Femur (tissue), 1 donor: Measurements from ENCODE around the gene USH2A.
"Not testable (repeated sequence)": the region's sequence is repeated elsewhere in the genome, so short reads cannot be mapped to it uniquely, and the experiment has no call there.

Experiments
- DNase-seq: peaks from one replicate; pipeline ENCODE4 v3.0.0-alpha.2; 2017

Gene USH2A

GRCh38 chr1:216186816-216187215 lies 236.4 kb downstream of the USH2A start:
- no peak for DNase-seq

DNA sequence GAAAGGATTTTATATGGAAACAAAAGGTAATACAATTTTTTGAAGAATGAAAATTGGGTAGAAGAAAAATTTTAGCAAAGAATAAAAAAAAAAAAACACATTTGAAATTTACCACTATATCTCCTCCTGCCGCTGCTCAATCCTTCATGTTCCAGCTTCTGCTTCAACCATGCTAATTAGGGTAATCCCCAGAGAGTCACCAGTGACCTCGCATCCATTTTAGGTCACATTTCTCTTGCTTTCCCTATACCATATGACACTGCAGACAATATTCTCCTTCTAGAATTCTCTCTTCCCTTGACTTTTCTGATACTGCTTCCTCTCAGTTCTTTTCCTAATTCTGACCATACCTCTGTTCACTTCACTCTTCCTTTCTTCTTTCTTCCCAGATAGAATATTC lies 237.1 kb downstream of the USH2A start:
- DNase-seq, result no peak

DNA sequence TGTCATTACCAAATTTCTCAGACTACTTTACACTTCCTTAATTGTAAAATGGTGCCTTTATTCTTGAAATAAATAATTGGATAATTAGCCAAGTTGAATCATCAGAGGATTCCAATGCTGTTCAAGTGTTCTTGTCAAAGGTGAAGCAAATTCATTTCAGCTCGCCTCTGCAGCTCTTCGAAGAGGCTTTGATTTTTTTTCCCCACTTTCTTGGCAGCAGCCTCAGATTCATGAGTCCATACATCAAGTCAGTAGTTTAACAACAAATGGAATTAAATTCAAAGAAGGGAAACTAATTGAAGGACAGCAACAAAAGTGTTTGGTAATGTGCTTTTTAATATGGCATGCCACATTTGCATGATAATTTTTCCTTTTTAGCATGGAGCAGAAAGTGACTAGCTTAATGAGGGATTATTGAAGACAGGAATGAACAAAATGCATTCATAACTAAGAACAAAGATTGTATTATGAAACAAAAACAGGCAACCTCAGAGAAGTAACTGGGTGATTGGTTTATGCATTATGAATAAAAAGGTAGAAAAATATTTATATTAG lies 239.0 kb downstream of the USH2A start:
- DNase-seq, result no peak

- no peak for DNase-seq
Measured at GRCh38 chr1:216183454-216183853, 239.8 kb downstream of the USH2A start.

- DNase-seq, result no peak
Measured at GRCh38 chr1:216183007-216183406, 240.2 kb downstream of the USH2A start.

DNA sequence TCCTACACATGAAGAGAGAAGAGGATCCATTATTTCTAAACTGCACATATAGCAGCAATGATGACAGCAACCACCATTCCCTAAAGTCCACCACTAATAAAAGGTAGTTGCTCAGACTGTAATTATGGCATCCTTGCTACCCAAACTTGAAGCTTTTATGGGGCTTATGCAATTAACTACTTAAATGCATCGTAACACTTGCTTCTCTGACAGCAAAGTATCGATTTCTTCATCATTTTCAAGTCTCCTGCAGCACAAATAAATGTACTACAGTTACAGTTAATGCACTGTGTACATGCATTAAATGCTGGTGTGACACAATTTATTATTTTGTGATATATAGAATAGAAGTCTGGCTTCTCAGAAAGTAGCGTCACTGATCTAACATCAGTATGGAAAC lies 241.7 kb downstream of the USH2A start:
- no peak for DNase-seq

DNA sequence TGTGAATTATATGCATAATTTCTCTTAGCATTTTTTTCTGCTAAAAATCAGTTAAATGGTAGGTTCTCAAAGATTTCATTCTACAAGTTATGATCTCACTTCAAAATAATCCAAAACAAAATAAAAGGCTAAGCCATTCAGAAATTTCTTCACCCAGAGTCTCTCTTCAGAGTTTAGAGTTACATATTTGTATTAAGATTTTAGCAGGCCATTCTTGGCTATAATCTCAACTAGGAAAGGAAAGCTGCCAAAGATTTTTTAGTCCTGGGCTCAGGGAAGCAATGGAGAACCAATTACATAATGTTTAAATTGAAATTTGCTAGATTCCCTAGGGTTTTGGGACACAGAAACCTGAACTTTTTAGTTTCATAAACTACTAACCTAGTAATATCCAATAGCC lies 245.0 kb downstream of the USH2A start:
- DNase-seq, result no peak

DNA sequence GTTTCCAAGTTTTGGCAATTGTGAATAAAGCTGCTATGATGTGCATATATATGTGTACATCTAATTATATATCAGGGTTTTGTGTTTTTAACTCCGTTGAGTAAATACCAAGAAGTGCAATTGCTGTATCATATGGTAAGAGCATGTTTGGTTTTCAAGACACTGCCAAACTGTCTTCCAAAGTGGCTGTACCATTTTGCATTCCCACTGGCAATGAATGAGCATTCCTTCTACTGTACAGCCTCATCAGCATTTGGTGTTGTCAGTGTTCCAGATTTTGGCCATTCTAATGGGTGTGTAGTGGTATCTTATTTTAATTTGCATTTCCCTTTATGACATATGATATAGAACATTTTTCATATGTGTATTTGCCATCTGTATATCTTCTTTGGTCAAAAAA lies 246.3 kb downstream of the USH2A start:
- DNase-seq, result no peak

- no peak for DNase-seq
Measured at GRCh38 chr1:216175714-216176113, 247.5 kb downstream of the USH2A start.

DNA sequence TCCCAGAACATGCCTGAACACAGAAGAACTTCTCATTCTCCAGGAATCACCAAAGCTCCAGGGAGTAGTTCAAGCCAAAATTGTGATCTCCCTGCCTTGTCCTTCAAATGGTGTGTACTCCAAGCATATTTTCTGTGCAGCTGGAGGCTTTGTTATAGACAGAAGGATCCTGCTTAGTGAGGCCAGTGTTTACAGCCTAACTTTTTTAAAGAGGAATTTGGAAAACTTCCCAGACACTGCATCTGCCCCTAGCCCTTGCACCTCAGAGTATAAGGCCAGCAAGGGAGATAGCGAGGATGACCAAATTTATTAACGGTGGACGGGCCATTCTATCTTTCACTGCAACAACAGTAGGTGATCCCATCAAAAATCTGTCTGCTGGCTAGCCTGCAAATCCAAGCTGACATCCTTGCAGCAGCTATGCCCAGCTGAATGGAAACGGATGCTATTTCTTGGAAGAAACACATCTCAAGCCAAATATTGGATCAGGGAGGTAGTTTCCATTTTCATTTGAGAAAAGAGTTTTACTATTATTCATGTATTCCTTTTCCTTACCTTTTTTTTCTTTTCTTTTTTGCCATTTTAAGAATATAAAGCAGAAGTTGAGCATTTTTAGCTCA lies 249.8 kb downstream of the USH2A start:
- DNase-seq, result peak; percentile 41

GRCh38 chr1:216169351-216169750 lies 253.9 kb downstream of the USH2A start:
- no peak for DNase-seq

GRCh38 chr1:216168546-216168945 lies 254.7 kb downstream of the USH2A start:
- no peak for DNase-seq

DNA sequence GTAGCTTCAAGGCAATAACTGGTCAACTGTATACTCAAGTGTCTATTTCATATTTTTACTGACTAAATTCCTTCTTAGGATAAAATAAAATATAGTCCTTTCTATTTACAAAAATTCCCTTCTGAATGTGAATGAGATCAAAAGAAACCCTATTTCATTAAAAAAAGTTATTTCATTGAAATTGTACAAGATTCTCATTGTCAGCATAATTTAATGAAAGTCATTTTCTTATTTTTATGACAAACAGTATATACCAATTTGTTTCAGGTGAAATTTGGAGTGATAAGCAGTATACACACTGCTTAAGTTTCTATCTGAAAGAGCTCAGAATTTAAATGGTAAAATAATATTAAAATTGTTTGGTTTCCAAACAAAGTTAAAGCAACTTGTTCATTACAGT lies 269.2 kb downstream of the USH2A start:
- no peak for DNase-seq

GRCh38 chr1:216153130-216153529 lies 270.1 kb downstream of the USH2A start:
- DNase-seq, result no peak

DNA sequence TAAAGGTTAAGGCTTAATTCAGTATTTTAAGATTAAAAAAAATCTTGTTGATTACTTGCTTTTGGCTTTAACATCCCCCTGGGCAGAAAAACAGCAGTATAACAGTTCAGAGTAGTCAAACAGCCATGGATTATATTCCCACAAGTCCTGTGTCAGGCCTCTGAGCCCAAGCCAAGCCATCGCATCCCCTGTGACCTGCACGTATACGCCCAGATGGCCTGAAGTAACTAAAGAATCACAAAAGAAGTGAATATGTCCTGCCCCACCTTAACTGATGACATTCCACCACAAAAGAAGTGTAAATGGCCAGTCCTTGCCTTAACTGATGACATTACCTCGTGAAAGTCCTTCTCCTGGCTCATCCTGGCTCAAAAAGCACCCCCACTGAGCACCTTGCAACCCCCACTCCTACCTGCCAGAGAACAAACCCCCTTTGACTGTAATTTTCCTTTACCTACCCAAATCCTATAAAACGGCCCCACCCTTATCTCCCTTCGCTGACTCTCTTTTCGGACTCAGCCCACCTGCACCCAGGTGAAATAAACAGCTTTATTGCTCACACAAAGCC lies 277.7 kb downstream of the USH2A start:
- not testable (repeated sequence) for DNase-seq

GRCh38 chr1:216144661-216145450 lies 278.4 kb downstream of the USH2A start:
- no peak for DNase-seq

- DNase-seq, result no peak
Measured at GRCh38 chr1:216142921-216143320, 280.3 kb downstream of the USH2A start.

- peak; percentile 17 for DNase-seq
Measured at GRCh38 chr1:216140730-216141524, 282.3 kb downstream of the USH2A start.

DNA sequence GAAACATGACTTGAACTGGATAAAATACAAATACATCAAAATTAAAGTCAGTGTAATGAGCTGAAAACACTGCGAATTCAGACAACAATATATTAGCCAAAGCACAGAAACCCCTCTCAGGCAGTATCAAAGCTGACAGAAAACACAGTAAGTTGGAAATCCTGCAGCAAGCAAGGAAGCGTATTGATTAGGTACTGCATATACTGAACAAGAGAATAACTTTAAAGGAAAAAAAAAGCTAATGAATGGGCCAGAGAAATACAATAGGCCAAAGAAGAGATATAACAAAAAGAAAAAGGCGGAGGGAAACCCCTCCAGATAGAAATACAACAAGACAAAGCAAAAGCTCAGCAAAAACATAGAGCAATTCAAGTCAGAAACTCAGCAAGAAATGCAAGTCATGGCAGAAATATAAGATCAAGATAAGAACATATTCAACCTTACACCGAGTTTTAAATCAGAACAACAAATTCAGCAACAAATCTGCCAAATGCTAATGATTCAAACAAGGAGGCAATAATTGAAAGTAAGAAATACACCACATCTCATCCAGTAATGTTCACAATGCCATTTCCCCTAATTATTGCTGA lies 299.0 kb downstream of the USH2A start:
- no peak for DNase-seq

DNA sequence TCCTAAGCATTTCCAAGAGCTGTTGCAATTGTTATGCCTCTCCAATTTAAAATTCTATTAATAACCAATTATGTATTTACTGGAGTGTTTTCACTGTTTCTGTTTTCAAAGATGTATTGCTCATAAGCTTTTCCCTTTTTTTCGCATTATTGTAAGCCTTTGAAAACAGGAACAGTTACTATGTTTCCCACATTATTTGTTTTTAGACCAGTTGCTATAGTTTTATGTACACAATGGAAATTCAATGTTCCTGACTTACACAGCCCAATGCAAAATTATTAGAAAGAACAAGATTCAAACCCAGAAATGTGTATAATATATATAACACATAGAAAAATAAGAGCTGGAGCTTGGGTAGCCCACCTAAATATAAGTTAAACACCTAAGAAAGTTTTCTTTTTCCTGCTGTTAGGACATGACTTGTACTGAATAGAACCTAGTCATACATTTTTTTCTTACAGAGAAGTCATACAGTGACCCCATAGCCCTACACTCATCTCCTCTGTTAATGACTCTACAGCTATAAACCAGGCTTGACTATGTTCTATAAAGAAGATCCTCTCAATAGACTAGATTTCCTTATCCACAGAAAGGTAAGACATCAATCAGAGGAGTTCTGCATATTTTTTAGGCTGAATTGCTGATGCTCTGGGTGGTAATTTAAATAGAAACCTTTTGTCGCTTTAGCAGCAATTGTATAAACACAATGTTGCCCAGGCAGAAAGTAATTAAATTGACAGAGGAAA lies 299.6 kb downstream of the USH2A start:
- DNase-seq, result no peak

DNA sequence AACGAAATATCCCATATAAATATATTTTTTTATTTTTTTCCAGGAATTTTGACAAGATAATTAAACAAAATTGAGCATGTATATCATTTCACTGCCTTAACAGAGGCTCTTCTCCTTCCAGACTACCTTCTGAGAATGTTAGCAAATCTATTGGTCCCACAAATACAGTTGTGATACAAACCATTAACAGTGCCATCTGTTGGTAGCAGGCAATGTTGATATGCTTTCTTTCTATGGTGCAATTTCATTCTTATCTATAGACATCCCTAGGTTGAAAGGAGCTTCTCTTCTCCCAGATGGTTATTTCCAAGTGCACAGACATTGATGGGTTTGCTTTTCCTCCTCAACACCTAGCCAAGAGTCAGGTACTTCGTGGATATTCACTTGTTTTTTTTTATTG lies 303.6 kb downstream of the USH2A start:
- no peak for DNase-seq

DNA sequence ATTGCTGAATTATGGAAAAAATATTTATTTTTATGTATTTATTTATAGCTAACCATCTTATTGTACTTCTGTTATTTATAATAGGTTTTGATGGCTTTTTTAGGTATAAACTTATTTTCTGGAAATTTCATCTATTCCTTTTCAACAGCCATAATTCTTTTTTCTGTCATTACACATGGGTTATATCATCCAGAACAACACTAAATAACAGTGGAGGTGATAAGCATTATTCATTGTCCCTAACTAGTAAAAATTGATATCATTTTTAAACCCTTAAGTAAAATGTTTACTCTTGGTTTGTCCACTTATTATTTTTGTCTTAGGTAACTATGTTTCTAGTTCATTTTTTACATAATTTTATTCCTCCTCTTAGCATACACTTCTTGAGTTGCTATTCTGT lies 309.1 kb downstream of the USH2A start:
- DNase-seq, result no peak
